Measurements from ENCODE around the gene TMCO2.

GRCh38 chr1:40204856-40205255, 42.9 kb upstream of the TMCO2 start:
- TF ChIP-seq CTCF (conservative IDR thresholded peaks at IDR 0.05; ENCODE audit: low read length) (no peak), EZH2phosphoT487 (IDR thresholded peaks at IDR 0.05; ENCODE audit: borderline replicate concordance, low read depth, low read length) (no peak)

Data from OCI-LY7 (cell line).